ENCODE results near the gene SYTL1. TPM values are rescaled to one million over a fixed set of nuclear protein-coding genes. Genes with fewer than 3 reads are reported as not detected.
"Not testable (repeated sequence)": the region's sequence is repeated elsewhere in the genome, so short reads cannot be mapped to it uniquely, and the experiment has no call there.

The SYTL1 gene
- total RNA-seq, 1 experiment from 2014 or later, result 81.8 TPM

DNA sequence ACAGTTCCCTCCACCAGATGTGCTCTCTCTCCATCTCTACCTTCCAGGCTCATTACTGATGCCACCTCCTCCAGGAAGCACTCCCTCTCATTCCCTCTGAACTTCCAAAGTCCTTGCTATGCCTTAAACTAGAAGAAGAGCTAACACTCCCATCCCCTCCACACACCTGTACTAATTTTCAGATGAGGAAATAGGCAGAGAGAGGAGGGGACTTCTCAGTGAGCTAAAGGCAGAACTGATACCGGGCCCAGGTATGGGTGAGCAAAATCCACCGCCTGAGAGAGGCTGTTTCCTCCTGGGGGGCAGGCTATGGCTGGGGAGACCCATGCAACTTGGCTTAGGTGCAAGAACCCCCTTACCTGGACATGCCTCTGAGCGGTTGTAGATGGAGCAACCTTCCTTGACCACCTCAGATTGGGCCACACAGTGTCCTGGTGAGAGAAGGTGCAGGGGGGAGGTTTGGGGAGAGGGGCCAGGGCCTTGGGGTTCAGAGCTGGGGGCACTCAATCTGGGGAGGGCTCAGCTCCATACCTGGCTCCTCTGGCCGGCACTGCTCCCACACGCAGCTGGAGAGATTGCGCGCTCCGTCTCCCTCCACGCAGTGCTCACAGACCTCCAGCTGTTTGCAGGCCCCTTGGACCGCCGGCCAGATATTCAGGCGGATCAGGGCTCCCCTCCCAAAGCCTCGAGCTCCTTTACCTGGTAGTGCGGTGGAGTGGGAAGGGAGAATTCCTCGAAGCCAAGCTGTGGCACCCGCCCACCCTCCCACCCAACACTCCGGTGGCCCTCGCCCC lies 40.3 kb downstream of the SYTL1 start:
- CTCF ChIA-PET, result interaction anchor here (0.6 to 12.0 kb wide), 12 partner anchors 9 to 285 kb away, joined by 3 to 225 read pairs (median 4); partner anchors contain the start of genes MAP3K6 and SYTL1
- POLR2A ChIA-PET, result interaction anchor here (0.5 to 4.3 kb wide), 5 partner anchors 16 to 69 kb away, joined by 3 to 29 read pairs (median 4); partner anchors contain the start of gene MAP3K6

GRCh38 chr1:27383039-27383605 lies 41.3 kb downstream of the SYTL1 start, which contains the start of gene CD164L2:
Gene CD164L2 (minus strand): TSS chr1:27383333. CDS start chr1:27383239, 94 bp downstream.
- Mint-ChIP-seq H3K27me3 (ENCODE audit: insufficient read depth, unreplicated experiment) (no peaks in the 10 kb centered on the region), H3K27ac (ENCODE audit: low read depth, unreplicated experiment) (no peak within 1 kb of the TSS), H3K4me1 (ENCODE audit: insufficient read depth, unreplicated experiment) (peaks cover 12% of the 10 kb centered on the region), H3K36me3 (ENCODE audit: insufficient read depth, unreplicated experiment) (no peaks in the 10 kb centered on the region), H3K4me3 (ENCODE audit: unreplicated experiment) (peak within 1 kb of the TSS; percentile 28), H3K9me3 (ENCODE audit: unreplicated experiment) (no peaks in the 10 kb centered on the region)
- DNase-seq (ENCODE audit: unreplicated experiment), result peak; percentile 69
- intact Hi-C loops (cut with micrococcal nuclease), result no loop called here
- no TSS peak for BruUV-seq (replicated peaks)
- ChIA-PET CTCF (interaction anchor here (1.1 to 12.0 kb wide), 7 partner anchors 12 to 286 kb away, joined by 4 to 225 read pairs (median 8); partner anchors contain the start of gene MAP3K6), POLR2A (interaction anchor here (0.5 to 4.3 kb wide), 4 partner anchors 17 to 39 kb away, joined by 3 to 29 read pairs (median 4); partner anchors contain the start of gene MAP3K6)
- TF ChIP-seq, protein P1, sequence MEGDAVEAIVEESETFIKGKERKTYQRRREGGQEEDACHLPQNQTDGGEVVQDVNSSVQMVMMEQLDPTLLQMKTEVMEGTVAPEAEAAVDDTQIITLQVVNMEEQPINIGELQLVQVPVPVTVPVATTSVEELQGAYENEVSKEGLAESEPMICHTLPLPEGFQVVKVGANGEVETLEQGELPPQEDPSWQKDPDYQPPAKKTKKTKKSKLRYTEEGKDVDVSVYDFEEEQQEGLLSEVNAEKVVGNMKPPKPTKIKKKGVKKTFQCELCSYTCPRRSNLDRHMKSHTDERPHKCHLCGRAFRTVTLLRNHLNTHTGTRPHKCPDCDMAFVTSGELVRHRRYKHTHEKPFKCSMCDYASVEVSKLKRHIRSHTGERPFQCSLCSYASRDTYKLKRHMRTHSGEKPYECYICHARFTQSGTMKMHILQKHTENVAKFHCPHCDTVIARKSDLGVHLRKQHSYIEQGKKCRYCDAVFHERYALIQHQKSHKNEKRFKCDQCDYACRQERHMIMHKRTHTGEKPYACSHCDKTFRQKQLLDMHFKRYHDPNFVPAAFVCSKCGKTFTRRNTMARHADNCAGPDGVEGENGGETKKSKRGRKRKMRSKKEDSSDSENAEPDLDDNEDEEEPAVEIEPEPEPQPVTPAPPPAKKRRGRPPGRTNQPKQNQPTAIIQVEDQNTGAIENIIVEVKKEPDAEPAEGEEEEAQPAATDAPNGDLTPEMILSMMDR (IDR thresholded peaks at IDR 0.05; ENCODE audit: unreplicated experiment), result no peak

More for the DNA sequence above, 40.3 kb downstream of the SYTL1 start:
- TF ChIP-seq, protein P1 (IDR thresholded peaks at IDR 0.05; ENCODE audit: unreplicated experiment), result no peak
- Mint-ChIP-seq H3K9me3 (ENCODE audit: unreplicated experiment) (no peaks in the 10 kb centered on the region), H3K27ac (ENCODE audit: low read depth, unreplicated experiment) (no peak overlapping the region), H3K4me1 (ENCODE audit: insufficient read depth, unreplicated experiment) (peaks cover 12% of the 10 kb centered on the region), H3K27me3 (ENCODE audit: insufficient read depth, unreplicated experiment) (no peaks in the 10 kb centered on the region), H3K4me3 (ENCODE audit: unreplicated experiment) (no peak overlapping the region), H3K36me3 (ENCODE audit: insufficient read depth, unreplicated experiment) (no peaks in the 10 kb centered on the region)
- intact Hi-C loops (cut with micrococcal nuclease), result no loop called here
- BruUV-seq (replicated peaks), result no TSS peak
- DNase-seq (ENCODE audit: unreplicated experiment), result no peak

GRCh38 chr1:27383661-27384060 lies 41.8 kb downstream of the SYTL1 start:
- no peak for DNase-seq (ENCODE audit: unreplicated experiment)
- Mint-ChIP-seq H3K9me3 (ENCODE audit: unreplicated experiment) (no peaks in the 10 kb centered on the region), H3K27me3 (ENCODE audit: insufficient read depth, unreplicated experiment) (no peaks in the 10 kb centered on the region), H3K4me3 (ENCODE audit: unreplicated experiment) (no peak overlapping the region), H3K27ac (ENCODE audit: low read depth, unreplicated experiment) (no peak overlapping the region), H3K4me1 (ENCODE audit: insufficient read depth, unreplicated experiment) (peaks cover 12% of the 10 kb centered on the region), H3K36me3 (ENCODE audit: insufficient read depth, unreplicated experiment) (peaks cover 3% of the 10 kb centered on the region)
- TF ChIP-seq, protein P1 (IDR thresholded peaks at IDR 0.05; ENCODE audit: unreplicated experiment), result no peak
- BruUV-seq (replicated peaks), result no TSS peak
- POLR2A ChIA-PET, result interaction anchor here (0.6 to 4.3 kb wide), 4 partner anchors 17 to 125 kb away, joined by 3 to 29 read pairs (median 4); partner anchors contain the start of gene MAP3K6
- intact Hi-C loops (cut with micrococcal nuclease), result no loop called here
- CTCF ChIA-PET, result interaction anchor here (0.7 to 12.0 kb wide), 8 partner anchors 11 to 278 kb away, joined by 3 to 225 read pairs (median 8); partner anchors contain the start of gene MAP3K6

DNA sequence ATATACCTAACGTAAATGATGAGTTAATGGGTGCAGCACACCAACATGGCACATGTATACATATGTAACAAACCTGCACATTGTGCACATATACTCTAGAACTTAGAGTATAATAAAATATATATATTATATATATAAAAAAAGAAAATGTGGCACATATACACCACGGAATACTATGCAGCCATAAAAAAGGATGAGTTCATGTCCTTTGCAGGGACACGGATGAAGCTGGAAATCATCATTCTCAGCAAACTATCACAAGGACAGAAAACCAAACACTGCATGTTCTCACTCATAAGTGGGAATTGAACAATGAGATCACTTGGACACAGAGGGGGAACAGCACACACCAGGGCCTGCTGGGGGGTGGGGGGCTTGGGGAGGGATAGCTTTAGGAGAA lies 43.0 kb downstream of the SYTL1 start:
- DNase-seq (ENCODE audit: unreplicated experiment); intact Hi-C loops (cut with micrococcal nuclease); BruUV-seq (replicated peaks); H3K9me3 Mint-ChIP-seq (ENCODE audit: unreplicated experiment); H3K27me3 Mint-ChIP-seq (ENCODE audit: insufficient read depth, unreplicated experiment); H3K4me3 Mint-ChIP-seq (ENCODE audit: unreplicated experiment); H3K4me1 Mint-ChIP-seq (ENCODE audit: insufficient read depth, unreplicated experiment); H3K27ac Mint-ChIP-seq (ENCODE audit: low read depth, unreplicated experiment); H3K36me3 Mint-ChIP-seq (ENCODE audit: insufficient read depth, unreplicated experiment): not testable (repeated sequence)
- ChIA-PET POLR2A (interaction anchor here (4.3 kb wide), 1 partner anchor 19 kb away, joined by 29 read pairs; the partner anchor contains the start of gene MAP3K6), CTCF (interaction anchor here (0.6 to 12.0 kb wide), 5 partner anchors 10 to 259 kb away, joined by 3 to 225 read pairs (median 8); partner anchors contain the start of gene MAP3K6)
